ENCODE measurements around the gene USP12. TPM values are rescaled to one million over a fixed set of nuclear protein-coding genes. Genes with fewer than 3 reads are reported as not detected.

Gene USP12
- total RNA-seq, 1 donor from 2014 or later = 30.9 TPM

- no peak for DNase-seq (ENCODE audit: extremely low read depth, low read depth, low spot score)
These were observed 14.7 kb upstream of the USP12 start for GRCh38 chr13:27186295-27186694.

- DNase-seq (ENCODE audit: extremely low read depth, low read depth, low spot score) = no peak
These were observed 12.0 kb upstream of the USP12 start for GRCh38 chr13:27183561-27184147.

GRCh38 chr13:27182844-27183497, 11.4 kb upstream of the USP12 start:
- peak; percentile 63 for DNase-seq (ENCODE audit: extremely low read depth, low read depth, low spot score)

- no peak for DNase-seq (ENCODE audit: extremely low read depth, low read depth, low spot score)
These were observed 10.4 kb upstream of the USP12 start for GRCh38 chr13:27182054-27182453.

GRCh38 chr13:27177852-27178251, 6.2 kb upstream of the USP12 start:
- no peak for DNase-seq (ENCODE audit: extremely low read depth, low read depth, low spot score)

GRCh38 chr13:27176470-27177410, 5.1 kb upstream of the USP12 start:
- no peak for DNase-seq (ENCODE audit: extremely low read depth, low read depth, low spot score)

- no peak for DNase-seq (ENCODE audit: extremely low read depth, low read depth, low spot score)
These were observed 3.3 kb upstream of the USP12 start for GRCh38 chr13:27174766-27175455.

- no peak for DNase-seq (ENCODE audit: extremely low read depth, low read depth, low spot score)
These were observed 858 bp upstream of the USP12 start for GRCh38 chr13:27172495-27172842.

GRCh38 chr13:27171827-27172494, 350 bp upstream of the USP12 start:
- no peak for DNase-seq (ENCODE audit: extremely low read depth, low read depth, low spot score)

GRCh38 chr13:27170516-27171243, 931 bp downstream of the USP12 start:
- DNase-seq (ENCODE audit: extremely low read depth, low read depth, low spot score) = no peak

GRCh38 chr13:27170221-27170515, 1.4 kb downstream of the USP12 start:
- DNase-seq (ENCODE audit: extremely low read depth, low read depth, low spot score) = no peak

- no peak for DNase-seq (ENCODE audit: extremely low read depth, low read depth, low spot score)
These were observed 2.5 kb downstream of the USP12 start for GRCh38 chr13:27168906-27169657.

GRCh38 chr13:27168086-27168485, 3.5 kb downstream of the USP12 start:
- no peak for DNase-seq (ENCODE audit: extremely low read depth, low read depth, low spot score)

- DNase-seq (ENCODE audit: extremely low read depth, low read depth, low spot score) = no peak
These were observed 5.3 kb downstream of the USP12 start for GRCh38 chr13:27166313-27166712.

GRCh38 chr13:27161980-27162379, 9.6 kb downstream of the USP12 start:
- no peak for DNase-seq (ENCODE audit: extremely low read depth, low read depth, low spot score)

GRCh38 chr13:27161423-27161822, 10.2 kb downstream of the USP12 start:
- no peak for DNase-seq (ENCODE audit: extremely low read depth, low read depth, low spot score)

GRCh38 chr13:27160657-27161295, 10.8 kb downstream of the USP12 start:
- no peak for DNase-seq (ENCODE audit: extremely low read depth, low read depth, low spot score)

GRCh38 chr13:27159806-27160563, 11.6 kb downstream of the USP12 start:
- DNase-seq (ENCODE audit: extremely low read depth, low read depth, low spot score) = no peak

Data from glomerular endothelial cell (primary cell).